ENCODE measurements around the gene SCN4B.

The SCN4B gene

DNA sequence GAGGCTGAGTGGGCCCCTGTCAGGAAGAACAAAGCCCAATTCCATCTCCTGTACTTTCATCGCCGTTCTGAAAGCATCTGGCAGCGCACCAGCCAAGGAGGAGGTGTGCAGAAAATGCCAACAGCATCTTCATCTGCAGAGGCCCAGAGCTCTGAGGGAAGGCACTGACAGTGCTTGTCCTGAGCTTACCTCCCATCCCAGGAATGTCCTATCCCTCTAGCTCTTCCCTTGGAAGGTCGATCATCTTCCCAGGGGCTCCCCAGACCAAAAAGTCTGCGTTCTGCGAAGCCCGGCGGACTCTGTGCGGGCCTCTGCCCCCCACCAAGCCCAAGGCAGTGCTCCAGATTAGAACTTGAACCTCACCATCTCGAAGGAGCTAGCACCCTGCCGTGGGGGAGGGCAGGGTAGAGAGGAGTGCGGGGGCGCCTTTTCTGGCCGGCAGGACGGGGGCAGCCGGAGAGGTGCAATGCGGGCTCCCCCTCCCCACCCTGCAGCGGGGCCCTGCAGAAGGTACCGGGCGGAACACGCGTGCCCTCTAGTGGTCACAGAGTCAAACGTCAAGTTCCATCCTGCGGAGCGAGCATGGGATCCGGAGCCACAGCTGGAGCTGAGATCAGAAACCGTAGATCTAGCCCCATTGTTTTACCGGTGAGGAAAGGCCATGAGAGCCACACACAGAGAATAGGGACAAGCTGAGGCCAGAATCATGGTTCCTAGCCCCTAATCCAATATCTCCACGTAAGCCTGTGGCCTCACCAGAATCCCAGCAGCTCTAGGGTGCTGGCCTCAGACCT is 18.8 kb upstream of the SCN4B start:
- TF ChIP-seq, protein P1, sequence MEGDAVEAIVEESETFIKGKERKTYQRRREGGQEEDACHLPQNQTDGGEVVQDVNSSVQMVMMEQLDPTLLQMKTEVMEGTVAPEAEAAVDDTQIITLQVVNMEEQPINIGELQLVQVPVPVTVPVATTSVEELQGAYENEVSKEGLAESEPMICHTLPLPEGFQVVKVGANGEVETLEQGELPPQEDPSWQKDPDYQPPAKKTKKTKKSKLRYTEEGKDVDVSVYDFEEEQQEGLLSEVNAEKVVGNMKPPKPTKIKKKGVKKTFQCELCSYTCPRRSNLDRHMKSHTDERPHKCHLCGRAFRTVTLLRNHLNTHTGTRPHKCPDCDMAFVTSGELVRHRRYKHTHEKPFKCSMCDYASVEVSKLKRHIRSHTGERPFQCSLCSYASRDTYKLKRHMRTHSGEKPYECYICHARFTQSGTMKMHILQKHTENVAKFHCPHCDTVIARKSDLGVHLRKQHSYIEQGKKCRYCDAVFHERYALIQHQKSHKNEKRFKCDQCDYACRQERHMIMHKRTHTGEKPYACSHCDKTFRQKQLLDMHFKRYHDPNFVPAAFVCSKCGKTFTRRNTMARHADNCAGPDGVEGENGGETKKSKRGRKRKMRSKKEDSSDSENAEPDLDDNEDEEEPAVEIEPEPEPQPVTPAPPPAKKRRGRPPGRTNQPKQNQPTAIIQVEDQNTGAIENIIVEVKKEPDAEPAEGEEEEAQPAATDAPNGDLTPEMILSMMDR (IDR thresholded peaks at IDR 0.05; ENCODE audit: extremely low read depth, insufficient read depth, missing control alignments) = peak; percentile 92
- in situ Hi-C loops (cut with MboI; ENCODE audit: low pct_unique_long_range_greater_than_20kb, low sequenced_read_pairs, unreplicated experiment) = no loop called here
- peak; percentile 86 for DNase-seq (ENCODE audit: low spot score)

- no peak for DNase-seq (ENCODE audit: low spot score)
- TF ChIP-seq, protein P1 (IDR thresholded peaks at IDR 0.05; ENCODE audit: extremely low read depth, insufficient read depth, missing control alignments) = no peak
- in situ Hi-C loops (cut with MboI; ENCODE audit: low pct_unique_long_range_greater_than_20kb, low sequenced_read_pairs, unreplicated experiment) = no loop called here
Measured at GRCh38 chr11:118170882-118171268, 18.3 kb upstream of the SCN4B start.

DNA sequence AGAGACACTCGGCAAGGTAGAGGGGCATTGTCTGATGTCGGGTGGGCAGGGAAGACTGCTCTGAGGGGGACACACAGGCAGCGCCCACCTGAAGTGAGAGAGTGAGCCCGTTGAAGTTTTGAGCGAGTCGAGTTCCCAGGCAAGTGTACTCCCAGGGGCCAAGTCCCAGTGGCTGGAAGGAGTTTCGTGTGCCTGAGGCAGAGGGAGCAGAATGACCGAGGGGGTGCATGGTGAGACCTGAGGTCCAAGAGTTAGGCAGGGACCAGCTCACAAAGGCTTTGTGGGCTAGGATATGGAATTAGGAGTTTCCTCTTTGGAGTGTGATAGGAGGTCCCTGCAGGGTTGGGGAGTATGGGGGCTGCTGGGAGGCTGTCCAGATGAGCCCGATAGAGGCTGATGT is 17.6 kb upstream of the SCN4B start:
- in situ Hi-C loops (cut with MboI; ENCODE audit: low pct_unique_long_range_greater_than_20kb, low sequenced_read_pairs, unreplicated experiment) = no loop called here
- TF ChIP-seq, protein P1 (IDR thresholded peaks at IDR 0.05; ENCODE audit: extremely low read depth, insufficient read depth, missing control alignments) = no peak
- DNase-seq (ENCODE audit: low spot score) = no peak

DNA sequence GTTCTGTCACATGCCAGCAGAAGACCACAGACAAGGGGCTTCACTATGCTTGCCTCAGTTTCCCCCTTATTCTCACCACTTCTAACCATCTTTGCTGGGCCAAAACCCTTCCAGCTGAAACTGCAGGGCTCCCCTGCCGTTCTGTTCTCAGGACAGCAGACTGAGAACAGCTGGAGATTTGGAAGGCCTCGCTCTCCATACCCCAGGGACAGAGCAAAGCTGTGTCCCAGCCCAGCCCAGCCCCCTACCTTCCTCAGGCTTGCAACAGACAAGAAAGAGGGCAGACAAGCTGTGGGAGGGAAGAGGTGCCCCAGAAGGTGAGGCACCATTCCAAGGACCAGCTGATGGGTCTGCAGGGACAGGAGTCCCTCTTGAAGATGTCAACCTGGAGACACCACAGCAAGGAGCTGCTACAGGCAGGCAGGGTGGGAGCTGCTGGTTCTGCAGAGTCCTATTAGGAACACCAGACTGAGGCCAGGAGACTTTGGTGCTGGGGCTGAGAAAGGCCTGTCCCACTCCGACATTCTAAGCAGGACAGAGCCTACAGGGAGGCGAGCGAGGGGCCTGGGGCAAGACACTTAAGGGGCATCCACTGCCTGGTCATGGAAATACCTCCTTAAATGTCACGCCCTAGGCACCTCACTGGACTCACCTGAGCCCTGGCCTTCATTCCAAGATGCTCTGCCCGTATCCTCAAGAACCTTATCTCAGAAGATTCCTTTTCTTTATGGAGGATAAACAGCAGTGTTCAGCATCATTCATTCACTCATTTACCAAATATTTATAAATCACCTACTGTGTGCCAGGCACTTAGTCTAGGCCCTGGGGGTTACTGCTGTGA is 16.9 kb upstream of the SCN4B start:
- in situ Hi-C loops (cut with MboI; ENCODE audit: low pct_unique_long_range_greater_than_20kb, low sequenced_read_pairs, unreplicated experiment) = no loop called here
- no peak for DNase-seq (ENCODE audit: low spot score)
- TF ChIP-seq, protein P1 (IDR thresholded peaks at IDR 0.05; ENCODE audit: extremely low read depth, insufficient read depth, missing control alignments) = no peak

GRCh38 chr11:118168751-118169150 is 16.1 kb upstream of the SCN4B start:
- no peak for DNase-seq (ENCODE audit: low spot score)
- TF ChIP-seq, protein P1 (IDR thresholded peaks at IDR 0.05; ENCODE audit: extremely low read depth, insufficient read depth, missing control alignments) = no peak
- in situ Hi-C loops (cut with MboI; ENCODE audit: low pct_unique_long_range_greater_than_20kb, low sequenced_read_pairs, unreplicated experiment) = no loop called here

DNA sequence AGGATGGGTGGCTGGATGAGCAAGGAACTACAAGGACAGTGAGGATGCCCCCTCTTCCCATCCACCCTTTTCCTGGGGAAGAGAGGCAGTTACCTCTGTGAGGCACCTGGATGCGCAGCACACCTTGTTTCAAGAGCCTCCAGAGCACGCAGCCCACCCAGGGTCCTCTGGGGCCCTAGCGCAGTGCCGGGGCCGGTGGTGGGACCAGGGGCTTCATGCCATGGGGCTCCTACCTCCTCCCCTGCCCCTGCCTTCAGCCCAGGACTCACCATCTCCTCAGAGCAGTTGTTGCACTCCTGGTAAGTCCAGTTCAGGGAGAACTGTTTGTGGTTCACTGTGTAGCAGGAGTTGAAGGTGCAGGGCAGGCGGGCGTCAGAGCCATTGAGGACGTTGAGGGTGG is 15.7 kb upstream of the SCN4B start:
- no peak for DNase-seq (ENCODE audit: low spot score)
- TF ChIP-seq, protein P1 (IDR thresholded peaks at IDR 0.05; ENCODE audit: extremely low read depth, insufficient read depth, missing control alignments) = no peak
- in situ Hi-C loops (cut with MboI; ENCODE audit: low pct_unique_long_range_greater_than_20kb, low sequenced_read_pairs, unreplicated experiment) = no loop called here

Data from GM13977 (cell line).